SJCRH30 (cell line): ENCODE data around the gene STOML3. TPM values are rescaled to one million over a fixed set of nuclear protein-coding genes. Genes with fewer than 3 reads are reported as not detected.
"Not testable (repeated sequence)": the region's sequence is repeated elsewhere in the genome, so short reads cannot be mapped to it uniquely, and the experiment has no call there.

Source experiments
- DNase-seq, 2 experiments: peaks; one replicate each; pipeline ENCODE4 v3.0.0-alpha.2; 2015 to 2020
- H3K27ac ChIP-seq: fragments of 250-450 bp; sonication (Bioruptor Pico); 2 replicates; pipeline ENCODE4 v1.5.1; 2020; ENCODE audit warnings: mild to moderate bottlenecking, moderate library complexity
- H3K27me3 ChIP-seq: fragments of 250-450 bp; sonication (Bioruptor Pico); 2 replicates; pipeline ENCODE4 v1.5.1; 2020; ENCODE audit warnings: mild to moderate bottlenecking, moderate library complexity
- H3K36me3 ChIP-seq: fragments of 250-450 bp; sonication (Bioruptor Pico); 2 replicates; pipeline ENCODE4 v1.5.1; 2020; ENCODE audit warnings: mild to moderate bottlenecking, moderate library complexity
- H3K4me1 ChIP-seq: fragments of 250-450 bp; sonication (Bioruptor Pico); 2 replicates; pipeline ENCODE4 v1.5.1; 2020; ENCODE audit warnings: mild to moderate bottlenecking, moderate library complexity
- H3K4me3 ChIP-seq: fragments of 250-450 bp; sonication (Bioruptor Pico); 2 replicates; pipeline ENCODE4 v1.5.1; 2020; ENCODE audit warnings: mild to moderate bottlenecking, moderate library complexity
- H3K9me3 ChIP-seq: fragments of 250-450 bp; sonication (Bioruptor Pico); replicated peaks from 2 replicates; pipeline ENCODE4 v1.5.1; 2020; ENCODE audit warnings: mild to moderate bottlenecking, moderate library complexity
- total RNA-seq: library from RNA; depleted of rRNA; stranded (reverse); fragments of >200 nt; shearing (Covaris generic); gene quantifications from 2 replicates; pipeline ENCODE4 v1.2.3, GENCODE V29; 2014

The STOML3 gene
- total RNA-seq, 1 experiment from 2014 or later, result not detected

DNA sequence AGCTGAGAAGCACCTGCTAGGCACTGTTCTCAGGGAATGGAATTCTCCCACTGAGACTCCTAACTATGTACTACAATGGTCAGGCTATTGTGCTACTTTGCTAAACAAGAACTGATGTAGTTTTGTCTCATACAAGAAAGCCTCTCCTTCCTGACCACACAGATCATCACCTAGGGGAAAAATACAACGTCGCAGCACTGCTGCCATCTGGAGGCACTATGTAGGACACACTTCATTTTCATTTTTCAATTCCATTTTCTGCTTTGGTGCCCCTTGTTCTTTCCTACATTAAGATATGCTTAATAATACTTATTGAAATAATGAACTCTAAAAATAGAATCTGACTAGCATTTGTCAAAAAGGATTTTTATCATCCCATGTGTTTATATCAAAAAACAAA is 26.2 kb upstream of the STOML3 start:
- Histone ChIP-seq H3K4me1 (no peaks in the 10 kb centered on the region), H3K9me3 (no peaks in the 10 kb centered on the region), H3K27ac (no peak overlapping the region), H3K4me3 (no peak overlapping the region), H3K27me3 (no peaks in the 10 kb centered on the region), H3K36me3 (peaks cover 63% of the 10 kb centered on the region)
- DNase-seq, result peak; percentile 17 to 56

DNA sequence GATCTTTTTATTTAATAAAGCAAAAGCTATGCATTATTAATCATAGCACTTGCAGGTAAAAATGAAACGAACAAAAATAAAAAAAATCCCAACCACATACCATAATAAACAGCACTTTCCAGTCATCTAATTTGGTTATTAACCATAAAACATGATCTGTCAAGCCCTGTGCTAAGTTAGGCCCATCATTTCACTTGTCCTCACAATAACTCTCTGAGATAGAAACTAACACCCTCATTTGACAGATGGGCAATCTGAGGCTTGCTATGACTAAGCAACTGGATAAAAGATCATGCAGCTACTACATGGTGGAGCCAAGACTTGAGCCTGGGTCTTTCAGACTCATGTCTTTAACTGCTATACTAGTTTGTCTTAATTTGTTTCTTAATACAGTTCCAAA is 25.5 kb upstream of the STOML3 start:
- H3K9me3 ChIP-seq, result no peaks in the 10 kb centered on the region
- H3K36me3 ChIP-seq, result peaks cover 70% of the 10 kb centered on the region
- DNase-seq, result no peak
- H3K27ac ChIP-seq, result no peak overlapping the region
- no peaks in the 10 kb centered on the region for H3K27me3 ChIP-seq
- H3K4me1 ChIP-seq, result no peaks in the 10 kb centered on the region
- no peak overlapping the region for H3K4me3 ChIP-seq

DNA sequence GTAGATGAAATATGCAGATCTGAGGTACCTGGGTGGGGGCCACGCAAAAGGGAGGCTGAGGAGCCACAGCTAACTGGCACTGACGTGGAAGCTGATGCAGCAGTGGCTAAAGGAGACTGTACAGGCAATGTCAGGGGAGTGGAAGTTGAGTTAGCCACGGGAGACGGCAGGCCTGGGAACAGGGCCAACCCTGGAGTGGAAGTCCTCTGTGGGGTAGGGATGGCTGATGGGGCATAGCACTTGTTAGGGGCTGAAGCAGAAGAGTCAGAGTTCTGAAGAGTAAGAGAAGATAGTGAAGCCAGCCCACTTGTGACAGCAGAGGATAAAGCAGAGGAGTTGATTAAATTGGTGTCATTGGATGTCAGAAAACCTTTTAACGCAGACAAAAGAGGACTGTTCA is 22.8 kb upstream of the STOML3 start:
- Histone ChIP-seq H3K4me1 (no peaks in the 10 kb centered on the region), H3K36me3 (peaks cover 78% of the 10 kb centered on the region), H3K4me3 (no peak overlapping the region), H3K9me3 (no peaks in the 10 kb centered on the region), H3K27me3 (no peaks in the 10 kb centered on the region), H3K27ac (no peak overlapping the region)
- DNase-seq, result no peak

DNA sequence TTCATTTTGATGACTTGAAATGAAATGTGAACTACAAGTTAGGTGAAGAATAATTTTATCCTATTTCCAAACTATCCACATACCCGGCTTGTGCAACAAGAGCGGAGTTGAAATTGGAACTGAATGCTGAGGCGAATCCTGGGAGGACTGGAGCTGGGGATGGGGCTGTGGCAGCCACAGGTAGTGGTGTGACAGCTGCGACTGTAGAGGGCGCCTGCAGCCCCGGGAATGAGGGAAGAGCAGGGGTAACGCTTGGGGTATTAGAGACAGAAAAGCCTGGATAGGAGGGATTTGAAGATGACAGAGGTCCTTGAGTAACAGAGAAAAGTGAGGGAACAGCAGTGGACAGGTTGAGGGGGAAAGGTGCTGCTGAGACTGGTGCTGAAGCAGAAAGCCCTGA is 22.0 kb upstream of the STOML3 start:
- DNase-seq, result peak; percentile 13 to 30
- H3K4me3 ChIP-seq, result no peak overlapping the region
- no peak overlapping the region for H3K27ac ChIP-seq
- no peaks in the 10 kb centered on the region for H3K9me3 ChIP-seq
- H3K27me3 ChIP-seq, result no peaks in the 10 kb centered on the region
- H3K36me3 ChIP-seq, result peaks cover 79% of the 10 kb centered on the region
- H3K4me1 ChIP-seq, result no peaks in the 10 kb centered on the region

DNA sequence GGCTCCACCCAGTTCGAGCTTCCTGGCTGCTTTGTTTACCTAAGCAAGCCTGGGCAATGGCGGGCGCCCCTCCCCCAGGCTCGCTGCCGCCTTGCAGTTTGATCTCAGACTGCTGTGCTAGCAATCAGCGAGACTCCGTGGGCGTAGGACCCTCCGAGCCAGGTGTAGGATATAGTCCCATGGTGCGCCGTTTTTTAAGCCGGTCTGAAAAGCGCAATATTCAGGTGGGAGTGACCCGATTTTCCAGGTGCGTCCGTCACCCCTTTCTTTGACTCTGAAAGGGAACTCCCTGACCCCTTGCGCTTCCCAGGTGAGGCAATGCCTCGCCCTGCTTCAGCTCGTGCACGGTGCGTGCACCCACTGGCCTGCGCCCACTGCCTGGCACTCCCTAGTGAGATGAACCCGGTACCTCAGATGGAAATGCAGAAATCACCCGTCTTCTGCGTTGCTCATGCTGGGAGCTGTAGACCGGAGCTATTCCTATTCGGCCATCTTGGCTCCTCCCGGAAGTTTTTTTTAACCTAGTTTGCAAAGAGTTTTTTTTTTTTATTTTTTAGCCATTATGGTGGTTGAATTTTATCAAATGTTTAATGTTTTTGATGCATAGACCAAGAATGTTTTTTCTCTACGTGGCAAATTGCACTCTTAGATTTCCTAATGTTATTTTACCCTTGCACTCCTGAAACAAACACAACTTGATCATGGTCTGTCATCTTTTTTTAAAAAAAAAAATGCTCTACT is 15.9 kb upstream of the STOML3 start:
- H3K36me3 ChIP-seq, result peaks cover 28% of the 10 kb centered on the region
- DNase-seq, H3K27me3 ChIP-seq, H3K9me3 ChIP-seq, H3K27ac ChIP-seq, H3K4me3 ChIP-seq, H3K4me1 ChIP-seq: not testable (repeated sequence)

DNA sequence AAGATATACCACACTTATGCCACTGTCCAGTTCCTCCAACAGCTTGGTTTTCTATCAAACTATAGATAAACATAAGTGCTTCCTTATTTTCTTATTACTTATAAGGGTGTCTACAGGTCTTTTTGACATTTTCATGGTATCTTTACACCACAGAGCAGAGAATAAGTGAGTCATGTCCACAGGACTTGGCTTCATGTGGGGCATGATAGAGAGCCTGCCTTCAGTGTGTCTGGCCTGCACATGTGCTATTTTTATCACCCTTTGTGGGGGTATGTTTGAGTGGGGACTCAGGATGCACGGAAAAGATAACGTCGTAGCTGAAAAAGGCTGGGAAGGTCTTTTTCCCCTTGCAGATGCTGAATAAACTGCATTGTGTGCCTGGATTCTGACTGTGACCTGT is 8.1 kb upstream of the STOML3 start:
- no peak overlapping the region for H3K27ac ChIP-seq
- H3K36me3 ChIP-seq, result no peaks in the 10 kb centered on the region
- no peaks in the 10 kb centered on the region for H3K4me1 ChIP-seq
- H3K9me3 ChIP-seq, result no peaks in the 10 kb centered on the region
- no peak for DNase-seq
- no peak overlapping the region for H3K4me3 ChIP-seq
- no peaks in the 10 kb centered on the region for H3K27me3 ChIP-seq

DNA sequence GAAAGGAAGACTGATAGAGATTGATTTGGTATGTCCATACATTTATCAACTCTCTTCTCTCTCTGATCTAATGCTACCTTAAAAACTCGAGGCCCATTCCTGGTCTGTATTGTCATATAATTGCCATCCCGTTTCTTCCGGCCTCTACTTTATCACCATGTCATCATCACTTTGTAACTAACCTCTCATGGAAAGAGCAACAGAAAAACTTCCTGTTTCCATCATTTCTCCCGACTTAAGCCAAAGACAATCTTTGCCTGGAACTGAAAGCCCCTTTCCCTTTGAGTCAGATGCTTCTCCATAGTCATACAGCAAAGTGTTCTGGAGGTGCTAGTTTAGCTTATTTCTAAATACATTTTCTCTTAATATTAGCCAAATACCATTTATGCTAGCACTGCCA is 2.8 kb upstream of the STOML3 start:
- DNase-seq, result no peak
- Histone ChIP-seq H3K9me3 (no peaks in the 10 kb centered on the region), H3K4me1 (peaks cover 9% of the 10 kb centered on the region), H3K4me3 (no peak overlapping the region), H3K27me3 (no peaks in the 10 kb centered on the region), H3K27ac (no peak overlapping the region), H3K36me3 (no peaks in the 10 kb centered on the region)

DNA sequence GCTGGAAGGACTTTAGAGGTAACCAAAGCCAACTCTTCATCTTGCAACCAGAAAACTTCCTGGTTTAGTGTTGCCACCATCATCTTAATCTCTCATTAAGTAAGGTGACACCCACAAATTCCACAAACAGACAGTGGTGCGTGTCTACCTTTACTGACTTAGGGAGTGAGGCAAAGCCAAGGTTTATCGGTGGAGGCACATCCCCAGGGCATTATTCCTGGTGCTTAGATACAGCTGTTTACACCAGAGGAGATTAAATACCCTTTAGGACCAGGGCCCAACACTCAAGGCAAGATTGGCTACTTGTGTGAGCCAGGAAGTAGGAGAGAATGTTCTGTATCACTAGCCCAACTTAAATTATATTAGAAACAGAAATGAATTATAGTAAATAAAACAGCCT is 9.5 kb downstream of the STOML3 start:
- no peaks in the 10 kb centered on the region for H3K9me3 ChIP-seq
- no peaks in the 10 kb centered on the region for H3K36me3 ChIP-seq
- H3K4me3 ChIP-seq, result no peak overlapping the region
- H3K27me3 ChIP-seq, result no peaks in the 10 kb centered on the region
- H3K4me1 ChIP-seq, result peaks cover 13% of the 10 kb centered on the region; the same call in 1 of the 2 replicates
- peak; percentile 22 to 58 for DNase-seq
- H3K27ac ChIP-seq, result peak overlapping the region; percentile 47; the same call in 1 of the 2 replicates

DNA sequence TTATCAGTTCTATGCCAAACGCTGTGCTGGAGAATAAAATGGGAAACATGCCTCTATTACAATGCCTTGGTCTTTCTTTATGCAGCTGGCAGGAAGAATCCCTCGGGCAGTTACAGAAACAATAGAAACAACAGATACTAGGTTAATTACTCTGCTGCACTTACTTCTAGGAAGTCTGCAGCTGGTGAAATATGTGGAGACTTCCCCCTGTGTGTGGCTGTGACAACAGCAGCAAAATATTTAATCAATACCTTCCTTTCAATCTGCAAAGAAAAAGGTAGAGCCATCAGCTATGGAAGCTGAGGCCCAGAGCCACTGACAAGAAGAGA is 9.9 kb downstream of the STOML3 start:
- Histone ChIP-seq H3K4me1 (peaks cover 13% of the 10 kb centered on the region; the same call in 1 of the 2 replicates), H3K4me3 (no peak overlapping the region), H3K27me3 (no peaks in the 10 kb centered on the region), H3K36me3 (no peaks in the 10 kb centered on the region), H3K27ac (peak overlapping the region; percentile 47), H3K9me3 (no peaks in the 10 kb centered on the region)
- DNase-seq, result peak; percentile 8 to 40

DNA sequence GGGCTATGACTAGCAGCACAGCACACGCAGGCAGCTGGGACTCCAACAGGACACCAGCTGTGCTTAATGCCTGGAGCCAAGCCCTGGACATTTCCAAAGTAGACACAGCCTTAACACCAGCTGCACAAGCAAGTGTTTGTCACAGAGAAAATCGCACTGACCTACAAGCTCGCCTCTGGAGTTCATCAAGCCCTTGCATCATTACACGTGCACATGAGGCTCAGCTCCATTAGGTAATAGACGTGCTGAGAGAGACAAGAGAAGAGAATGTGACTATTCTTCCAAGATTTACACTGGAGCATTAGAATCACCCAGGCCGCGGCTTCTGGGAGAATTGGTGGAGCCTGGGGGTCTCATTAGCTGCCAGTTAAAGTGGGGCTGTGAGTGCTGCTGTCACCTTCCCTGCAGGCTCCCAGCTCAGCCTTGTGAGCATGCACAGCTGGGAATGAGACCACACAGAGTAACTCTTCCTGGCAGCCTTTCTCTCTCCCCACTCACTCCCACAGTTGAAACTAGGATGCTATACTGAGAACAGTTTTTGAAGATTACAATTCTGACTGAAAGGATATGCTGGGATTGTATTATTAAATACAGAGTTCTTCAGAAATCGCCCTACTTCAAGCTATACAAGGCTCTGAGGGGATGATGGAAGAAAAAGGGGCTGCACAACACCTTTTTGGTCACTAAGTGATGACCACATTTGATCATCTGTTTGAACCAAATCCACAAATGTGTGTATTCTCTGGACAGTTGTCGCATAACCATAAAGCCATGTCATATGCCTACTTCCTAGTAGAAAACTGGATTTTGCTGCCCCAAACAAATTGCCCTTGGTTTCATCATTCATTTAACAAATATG is 10.5 kb downstream of the STOML3 start:
- H3K4me3 ChIP-seq, result no peak overlapping the region; the same call in 1 of the 2 replicates
- no peaks in the 10 kb centered on the region for H3K27me3 ChIP-seq
- no peaks in the 10 kb centered on the region for H3K36me3 ChIP-seq
- no peaks in the 10 kb centered on the region for H3K9me3 ChIP-seq
- H3K27ac ChIP-seq, result peak overlapping the region; percentile 47
- DNase-seq, result peak; percentile 80 to 90
- peaks cover 13% of the 10 kb centered on the region; the same call in 1 of the 2 replicates for H3K4me1 ChIP-seq

DNA sequence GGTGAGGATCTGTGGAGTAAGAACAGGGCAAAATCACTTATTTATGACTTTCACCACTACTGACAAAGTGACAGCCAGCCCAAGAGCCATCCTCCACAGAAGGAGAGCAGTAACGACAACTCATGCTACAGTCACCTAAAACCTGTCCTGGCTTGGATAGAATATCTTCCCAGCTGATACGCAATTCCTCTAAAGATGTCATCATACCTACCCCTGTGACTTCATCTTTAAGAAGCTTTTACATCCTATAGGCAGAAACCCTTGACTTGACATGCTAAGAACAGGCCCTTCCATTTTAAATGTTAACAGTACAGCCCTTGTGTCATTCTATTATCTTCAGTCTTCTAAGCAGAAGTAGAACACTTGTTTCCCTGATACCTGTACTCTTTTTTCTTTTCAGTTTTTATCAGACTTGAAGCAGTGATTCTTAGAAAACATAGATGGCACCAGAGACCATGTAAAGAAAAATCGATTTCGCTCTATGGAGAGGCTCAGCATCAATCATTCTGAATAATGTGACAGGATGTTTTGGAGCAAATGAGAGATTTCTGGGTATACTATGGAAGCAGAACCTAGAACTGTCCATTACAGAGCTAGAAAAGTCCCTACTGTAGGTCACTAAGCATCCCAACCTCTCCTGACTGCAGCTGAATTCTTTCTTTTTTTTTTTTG is 20.1 kb downstream of the STOML3 start:
- DNase-seq, result no peak
- Histone ChIP-seq H3K36me3 (no peaks in the 10 kb centered on the region), H3K4me3 (no peak overlapping the region), H3K27me3 (no peaks in the 10 kb centered on the region), H3K27ac (no peak overlapping the region), H3K9me3 (no peaks in the 10 kb centered on the region), H3K4me1 (no peaks in the 10 kb centered on the region)

DNA sequence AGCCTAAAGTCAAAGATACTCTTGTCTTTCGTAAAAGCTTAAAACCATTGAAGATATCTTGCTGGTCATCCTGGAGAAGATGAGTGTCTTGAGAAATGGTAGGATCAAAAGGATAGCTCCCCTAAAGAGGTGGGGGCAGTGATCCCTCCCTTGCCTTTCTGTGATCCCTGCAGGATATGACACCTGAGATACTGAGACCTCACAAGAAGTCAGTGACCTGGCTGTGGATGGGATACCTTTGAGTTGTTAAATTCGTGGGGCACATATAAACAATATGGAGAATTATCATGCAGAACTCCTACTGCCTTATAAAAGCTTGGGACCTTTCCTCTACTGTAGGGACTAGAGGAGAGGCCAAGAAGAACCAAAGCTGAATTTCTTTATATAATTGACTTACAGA is 21.4 kb downstream of the STOML3 start:
- Histone ChIP-seq H3K36me3 (no peaks in the 10 kb centered on the region), H3K4me3 (no peak overlapping the region), H3K27me3 (no peaks in the 10 kb centered on the region), H3K9me3 (no peaks in the 10 kb centered on the region), H3K4me1 (no peaks in the 10 kb centered on the region), H3K27ac (no peak overlapping the region)
- DNase-seq, result no peak

DNA sequence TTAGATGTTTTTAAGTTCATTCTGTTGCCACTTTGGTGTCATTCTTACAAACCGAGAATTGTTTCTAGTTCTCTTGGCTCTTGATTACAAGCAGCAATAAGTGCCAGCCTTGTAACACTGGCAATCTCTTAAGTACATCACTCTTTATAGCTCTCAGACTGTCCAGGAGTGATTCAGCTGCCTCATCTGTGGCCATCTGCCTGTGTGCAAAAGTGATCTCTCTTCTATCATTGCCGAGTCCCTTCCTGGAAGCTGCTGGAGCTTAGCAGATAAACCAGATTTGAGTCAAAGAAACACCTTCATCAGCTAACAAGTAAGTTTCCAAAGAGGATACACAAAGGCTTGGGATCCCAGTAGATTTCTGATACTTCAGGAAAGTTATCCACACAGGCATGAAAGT is 23.2 kb downstream of the STOML3 start:
- no peak overlapping the region for H3K27ac ChIP-seq
- no peaks in the 10 kb centered on the region for H3K36me3 ChIP-seq
- H3K9me3 ChIP-seq, result no peaks in the 10 kb centered on the region
- no peak overlapping the region for H3K4me3 ChIP-seq
- no peaks in the 10 kb centered on the region for H3K4me1 ChIP-seq
- no peaks in the 10 kb centered on the region for H3K27me3 ChIP-seq
- no peak for DNase-seq

DNA sequence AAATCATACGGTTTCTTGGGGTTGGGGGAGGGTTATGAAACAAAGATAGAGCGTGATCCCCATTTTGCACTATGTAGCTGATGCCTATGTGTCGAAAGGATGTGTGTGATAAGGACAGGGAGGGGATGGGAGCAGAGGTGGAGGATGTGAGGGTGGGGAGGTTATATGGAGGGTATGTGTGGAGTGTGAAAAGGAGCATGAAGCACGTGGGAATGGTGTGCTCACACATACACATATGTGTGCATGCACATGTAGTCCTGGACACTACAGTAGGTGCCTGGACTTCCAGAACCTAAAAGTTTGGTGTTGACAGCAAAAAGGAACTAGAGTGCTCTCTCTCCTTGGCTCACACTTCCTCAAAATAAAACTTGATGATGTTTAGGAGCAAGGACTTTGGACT is 25.4 kb downstream of the STOML3 start:
- H3K4me1 ChIP-seq, result no peaks in the 10 kb centered on the region
- DNase-seq, result no peak
- H3K4me3 ChIP-seq, result no peak overlapping the region
- H3K27ac ChIP-seq, result no peak overlapping the region
- no peaks in the 10 kb centered on the region for H3K27me3 ChIP-seq
- no peaks in the 10 kb centered on the region for H3K36me3 ChIP-seq
- H3K9me3 ChIP-seq, result no peaks in the 10 kb centered on the region

DNA sequence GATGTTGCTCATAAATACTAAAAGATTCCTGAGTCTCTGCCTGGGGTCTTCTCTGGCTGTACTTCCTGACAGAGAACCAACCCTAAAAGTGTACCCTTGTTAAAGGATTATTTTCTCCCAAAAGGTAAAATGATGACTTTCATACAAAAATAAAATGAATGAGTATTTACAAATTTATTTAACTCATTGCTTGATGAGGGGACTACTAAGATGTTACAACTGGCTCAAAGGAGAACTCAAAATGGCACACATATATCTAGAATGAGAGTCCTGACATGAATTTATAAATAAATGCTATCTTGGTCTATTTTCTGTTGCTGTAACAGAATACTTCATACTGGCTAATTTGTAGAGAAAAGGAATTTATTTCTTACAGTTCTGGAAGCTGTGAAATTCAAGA is 30.5 kb downstream of the STOML3 start:
- Histone ChIP-seq H3K4me1 (no peaks in the 10 kb centered on the region), H3K27ac (no peak overlapping the region), H3K9me3 (no peaks in the 10 kb centered on the region), H3K36me3 (no peaks in the 10 kb centered on the region), H3K27me3 (no peaks in the 10 kb centered on the region), H3K4me3 (no peak overlapping the region)
- DNase-seq, result no peak
